Measurements from ENCODE around the gene COL9A3. TPM values are rescaled to one million over a fixed set of nuclear protein-coding genes. Genes with fewer than 3 reads are reported as not detected.

The COL9A3 gene
- polyA plus RNA-seq, 2 of the 4 experiments (the other 2 are of a cell fraction): 0.41 to 0.49 TPM

DNA sequence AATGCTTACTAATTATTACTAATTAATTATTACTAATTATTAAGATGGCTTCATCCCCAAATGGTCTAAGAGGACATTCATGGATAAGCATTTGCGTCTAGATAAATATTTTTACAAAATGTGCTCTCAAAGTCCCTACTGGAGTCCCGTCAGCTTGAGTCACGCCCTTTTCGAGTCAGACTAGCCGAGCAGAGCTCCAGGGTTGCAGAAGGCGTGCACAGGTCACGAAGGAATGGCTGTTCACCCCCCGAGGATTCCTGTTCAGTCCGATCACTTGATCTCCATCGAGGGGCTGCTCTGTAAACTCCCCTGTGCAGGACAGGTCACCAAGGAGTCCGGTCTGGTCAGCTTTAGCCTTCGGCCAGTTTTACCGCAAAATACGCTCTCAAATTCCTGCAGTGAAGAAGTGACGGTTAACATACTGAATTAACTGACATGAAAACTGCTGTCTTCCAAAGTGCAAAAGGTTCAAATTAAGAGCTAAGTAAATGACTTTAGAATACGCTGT, 24.9 kb downstream of the COL9A3 start:
- Histone ChIP-seq H3K4me2 (no peak overlapping the region), H3K27ac (no peak overlapping the region), H3K4me3 (no peak overlapping the region), H3K4me1 (peaks cover 7% of the 10 kb centered on the region; the same call in 2 of the 3 replicates), H3K9me3 (no peaks in the 10 kb centered on the region)
- ChIA-PET POLR2A (no interaction called here), CTCF (interaction anchor here (0.9 to 3.4 kb wide), 4 partner anchors 9 to 33 kb away, joined by 3 to 11 read pairs (median 4); no protein-coding TSS in a partner anchor)
- TF ChIP-seq NPAS2 (CRISPR knock-in tag; IDR thresholded peaks at IDR 0.05; ENCODE audit: borderline replicate concordance) (no peak), RAD21 (conservative IDR thresholded peaks at IDR 0.05 in 1 of 2, IDR thresholded peaks at IDR 0.05 in 1 of 2) (no peak), MYC (IDR thresholded peaks at IDR 0.05; ENCODE audit: borderline replicate concordance, low read length) (no peak), SMC3 (IDR thresholded peaks at IDR 0.05) (no peak), JUNB (IDR thresholded peaks at IDR 0.05) (no peak), POLR2A (IDR thresholded peaks at IDR 0.05; ENCODE audit: low read length) (no peak), ELK1 (IDR thresholded peaks at IDR 0.05; ENCODE audit: low read depth, low read length) (no peak), FOSL2 (IDR thresholded peaks at IDR 0.05) (no peak), FOSL2 (CRISPR knock-in tag; IDR thresholded peaks at IDR 0.05) (no peak), FOSB (CRISPR knock-in tag; IDR thresholded peaks at IDR 0.05) (no peak), NR3C1 (IDR thresholded peaks at IDR 0.05) (no peak)
- ATAC-seq (no peak), DNase-seq (ENCODE audit: low read depth in 1 of 2, low spot score in 1 of 2) (no peak), FAIRE-seq (no peak)
- 85% methylated on average over 16 of the region's 16 CpGs for WGBS (ENCODE audit: missing lambda C conversion rate)

- Histone ChIP-seq H3K27ac (no peak overlapping the region), H3K4me2 (no peak overlapping the region), H3K4me3 (no peak overlapping the region), H3K9me3 (no peaks in the 10 kb centered on the region), H3K4me1 (peaks cover 7% of the 10 kb centered on the region; the same call in 2 of the 3 replicates)
- TF ChIP-seq HES2 (IDR thresholded peaks at IDR 0.05) (no peak), JUNB (IDR thresholded peaks at IDR 0.05) (no peak), POLR2A (IDR thresholded peaks at IDR 0.05; ENCODE audit: low read length) (no peak), RAD21 (conservative IDR thresholded peaks at IDR 0.05 in 1 of 2, IDR thresholded peaks at IDR 0.05 in 1 of 2) (no peak), BHLHE40 (IDR thresholded peaks at IDR 0.05; ENCODE audit: low read depth, low read length) (no peak), CEBPB (IDR thresholded peaks at IDR 0.05) (no peak), MAFK (IDR thresholded peaks at IDR 0.05; ENCODE audit: partially characterized antibody) (no peak), ELK1 (IDR thresholded peaks at IDR 0.05; ENCODE audit: low read depth, low read length) (no peak)
- TF ChIP-seq, protein P1, sequence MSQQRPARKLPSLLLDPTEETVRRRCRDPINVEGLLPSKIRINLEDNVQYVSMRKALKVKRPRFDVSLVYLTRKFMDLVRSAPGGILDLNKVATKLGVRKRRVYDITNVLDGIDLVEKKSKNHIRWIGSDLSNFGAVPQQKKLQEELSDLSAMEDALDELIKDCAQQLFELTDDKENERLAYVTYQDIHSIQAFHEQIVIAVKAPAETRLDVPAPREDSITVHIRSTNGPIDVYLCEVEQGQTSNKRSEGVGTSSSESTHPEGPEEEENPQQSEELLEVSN (IDR thresholded peaks at IDR 0.05; ENCODE audit: borderline replicate concordance, low read depth): no peak
- TF ChIP-seq, protein P2, sequence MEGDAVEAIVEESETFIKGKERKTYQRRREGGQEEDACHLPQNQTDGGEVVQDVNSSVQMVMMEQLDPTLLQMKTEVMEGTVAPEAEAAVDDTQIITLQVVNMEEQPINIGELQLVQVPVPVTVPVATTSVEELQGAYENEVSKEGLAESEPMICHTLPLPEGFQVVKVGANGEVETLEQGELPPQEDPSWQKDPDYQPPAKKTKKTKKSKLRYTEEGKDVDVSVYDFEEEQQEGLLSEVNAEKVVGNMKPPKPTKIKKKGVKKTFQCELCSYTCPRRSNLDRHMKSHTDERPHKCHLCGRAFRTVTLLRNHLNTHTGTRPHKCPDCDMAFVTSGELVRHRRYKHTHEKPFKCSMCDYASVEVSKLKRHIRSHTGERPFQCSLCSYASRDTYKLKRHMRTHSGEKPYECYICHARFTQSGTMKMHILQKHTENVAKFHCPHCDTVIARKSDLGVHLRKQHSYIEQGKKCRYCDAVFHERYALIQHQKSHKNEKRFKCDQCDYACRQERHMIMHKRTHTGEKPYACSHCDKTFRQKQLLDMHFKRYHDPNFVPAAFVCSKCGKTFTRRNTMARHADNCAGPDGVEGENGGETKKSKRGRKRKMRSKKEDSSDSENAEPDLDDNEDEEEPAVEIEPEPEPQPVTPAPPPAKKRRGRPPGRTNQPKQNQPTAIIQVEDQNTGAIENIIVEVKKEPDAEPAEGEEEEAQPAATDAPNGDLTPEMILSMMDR (IDR thresholded peaks at IDR 0.05): no peak
- TF ChIP-seq, protein P3, sequence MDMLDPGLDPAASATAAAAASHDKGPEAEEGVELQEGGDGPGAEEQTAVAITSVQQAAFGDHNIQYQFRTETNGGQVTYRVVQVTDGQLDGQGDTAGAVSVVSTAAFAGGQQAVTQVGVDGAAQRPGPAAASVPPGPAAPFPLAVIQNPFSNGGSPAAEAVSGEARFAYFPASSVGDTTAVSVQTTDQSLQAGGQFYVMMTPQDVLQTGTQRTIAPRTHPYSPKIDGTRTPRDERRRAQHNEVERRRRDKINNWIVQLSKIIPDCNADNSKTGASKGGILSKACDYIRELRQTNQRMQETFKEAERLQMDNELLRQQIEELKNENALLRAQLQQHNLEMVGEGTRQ (IDR thresholded peaks at IDR 0.05): no peak
- FAIRE-seq (no peak), DNase-seq (ENCODE audit: low read depth in 1 of 2, low spot score in 1 of 2) (no peak), ATAC-seq (no peak)
- ChIA-PET CTCF (interaction anchor here (3.4 kb wide), 1 partner anchor 21 kb away, joined by 11 read pairs; no protein-coding TSS in a partner anchor), POLR2A (no interaction called here)
- WGBS (ENCODE audit: missing lambda C conversion rate): 83% methylated on average over 10 of the region's 10 CpGs
Measured at GRCh38 chr20:62843656-62844055, 26.8 kb downstream of the COL9A3 start.

Measured in A549 (cell line).